Muscle layer of duodenum (tissue), 2 donors: ENCODE measurements around the gene C2CD4C.

Experiments
- H3K27ac ChIP-seq: one replicate; pipeline ENCODE4 v1.7.0; 2013; ENCODE audit warnings: mild to moderate bottlenecking, low read length
- H3K27me3 ChIP-seq: one replicate; pipeline ENCODE4 v1.7.0; 2013; ENCODE audit warnings: low read depth, mild to moderate bottlenecking, control low read depth, low read length
- H3K36me3 ChIP-seq, 2 donors: one replicate each; pipeline ENCODE4 v1.7.0; 2013; ENCODE audit warnings: low read length in 2 of 2, control low read depth in 1 of 2, mild to moderate bottlenecking in 1 of 2; ENCODE audit not compliant: insufficient read depth in 2 of 2, control insufficient read depth in 1 of 2
- H3K4me1 ChIP-seq, 2 donors: one replicate each; pipeline ENCODE4 v1.7.0; 2013; ENCODE audit warnings: low read length in 2 of 2, mild to moderate bottlenecking in 2 of 2, control low read depth in 1 of 2, moderate library complexity in 1 of 2; ENCODE audit not compliant: insufficient read depth in 2 of 2, control insufficient read depth in 1 of 2
- H3K4me3 ChIP-seq, 2 donors: one replicate each; pipeline ENCODE4 v1.7.0; 2013; ENCODE audit warnings: low read length in 2 of 2, low read depth in 1 of 2, mild to moderate bottlenecking in 1 of 2
- H3K9me3 ChIP-seq, 2 donors: one replicate each; pipeline ENCODE4 v1.7.0; 2013; ENCODE audit warnings: low read length in 2 of 2, control low read depth in 1 of 2, mild to moderate bottlenecking in 1 of 2; ENCODE audit not compliant: control insufficient read depth in 1 of 2
- donor health status: healthy.

C2CD4C gene

GRCh38 chr19:374183-374885 lies 34.6 kb downstream of the C2CD4C start:
- H3K36me3 ChIP-seq: no peaks in the 10 kb centered on the region
- no peak overlapping the region for H3K4me3 ChIP-seq
- no peaks in the 10 kb centered on the region for H3K4me1 ChIP-seq
- peaks cover 4% of the 10 kb centered on the region for H3K27me3 ChIP-seq
- no peaks in the 10 kb centered on the region for H3K9me3 ChIP-seq
- H3K27ac ChIP-seq: no peak overlapping the region

- no peak overlapping the region for H3K27ac ChIP-seq
- H3K27me3 ChIP-seq: peaks cover 4% of the 10 kb centered on the region
- no peaks in the 10 kb centered on the region for H3K36me3 ChIP-seq
- no peaks in the 10 kb centered on the region for H3K4me1 ChIP-seq
- H3K4me3 ChIP-seq: no peak overlapping the region
- H3K9me3 ChIP-seq: no peaks in the 10 kb centered on the region
Measured at GRCh38 chr19:373391-374182, 35.4 kb downstream of the C2CD4C start.

DNA sequence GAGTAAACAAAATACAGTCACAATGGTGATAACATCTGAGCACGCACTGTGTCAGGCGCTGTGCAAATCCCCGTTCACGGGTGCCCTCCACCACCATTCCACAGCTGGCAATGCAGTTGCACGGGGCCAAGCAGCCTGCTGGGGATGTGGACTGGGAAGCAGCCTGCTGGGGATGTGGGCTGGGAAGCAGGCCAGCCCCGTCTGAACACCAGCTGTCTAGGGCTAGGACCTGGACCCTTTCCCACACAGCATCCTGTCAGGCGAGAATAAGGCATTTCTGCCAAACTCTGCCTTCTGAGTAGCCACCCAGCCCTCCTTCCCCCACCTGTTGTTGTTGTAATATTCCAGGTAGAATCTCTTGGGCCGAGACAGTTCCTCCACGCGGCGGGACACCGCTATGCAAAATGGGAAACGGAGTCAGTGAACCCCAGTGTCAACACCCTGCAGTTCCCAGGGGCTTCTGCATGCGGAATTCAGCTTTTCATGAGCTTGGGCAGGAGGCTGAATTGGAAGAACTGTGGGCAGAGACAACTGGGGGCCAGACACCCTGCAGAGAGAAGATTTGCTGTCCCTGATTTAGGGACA lies 36.5 kb downstream of the C2CD4C start:
- no peak overlapping the region for H3K4me3 ChIP-seq
- no peaks in the 10 kb centered on the region for H3K36me3 ChIP-seq
- no peaks in the 10 kb centered on the region for H3K4me1 ChIP-seq
- peaks cover 4% of the 10 kb centered on the region for H3K27me3 ChIP-seq
- no peak overlapping the region for H3K27ac ChIP-seq
- no peaks in the 10 kb centered on the region for H3K9me3 ChIP-seq

DNA sequence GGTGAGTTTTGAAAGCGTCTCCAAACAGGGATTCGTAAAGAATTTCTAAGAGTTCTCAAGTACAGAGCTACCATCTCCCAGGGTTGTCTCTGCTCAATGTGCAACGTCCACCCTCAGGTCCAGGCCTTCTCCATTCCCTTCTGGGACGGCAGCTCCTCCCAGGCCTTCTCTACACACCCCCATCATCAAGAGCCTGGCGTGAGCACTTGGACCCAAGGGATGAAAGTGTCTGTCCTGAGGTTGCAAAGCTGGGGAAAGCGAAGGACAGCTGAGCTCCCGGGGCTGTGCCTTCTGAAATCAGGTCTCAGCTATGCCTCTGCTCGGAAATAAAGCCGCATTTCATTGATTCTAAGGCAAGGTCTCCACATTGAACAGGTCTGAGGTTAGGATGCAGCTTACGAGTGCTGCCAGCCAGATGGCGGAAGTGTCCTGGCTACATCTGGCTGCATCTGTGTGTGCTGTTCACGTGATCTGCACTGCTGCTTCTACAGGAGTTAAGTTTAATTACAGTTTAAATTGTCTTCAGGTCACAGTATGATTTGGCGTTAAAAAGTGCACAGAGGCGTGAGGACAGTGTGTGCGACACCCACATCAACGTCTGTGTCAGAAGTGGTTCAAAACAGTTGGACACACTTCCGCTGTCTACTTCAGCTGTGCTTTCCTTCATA lies 37.3 kb downstream of the C2CD4C start:
- no peak overlapping the region for H3K27ac ChIP-seq
- H3K27me3 ChIP-seq: peaks cover 4% of the 10 kb centered on the region
- H3K9me3 ChIP-seq: no peaks in the 10 kb centered on the region
- H3K4me3 ChIP-seq: no peak overlapping the region
- no peaks in the 10 kb centered on the region for H3K36me3 ChIP-seq
- no peaks in the 10 kb centered on the region for H3K4me1 ChIP-seq

DNA sequence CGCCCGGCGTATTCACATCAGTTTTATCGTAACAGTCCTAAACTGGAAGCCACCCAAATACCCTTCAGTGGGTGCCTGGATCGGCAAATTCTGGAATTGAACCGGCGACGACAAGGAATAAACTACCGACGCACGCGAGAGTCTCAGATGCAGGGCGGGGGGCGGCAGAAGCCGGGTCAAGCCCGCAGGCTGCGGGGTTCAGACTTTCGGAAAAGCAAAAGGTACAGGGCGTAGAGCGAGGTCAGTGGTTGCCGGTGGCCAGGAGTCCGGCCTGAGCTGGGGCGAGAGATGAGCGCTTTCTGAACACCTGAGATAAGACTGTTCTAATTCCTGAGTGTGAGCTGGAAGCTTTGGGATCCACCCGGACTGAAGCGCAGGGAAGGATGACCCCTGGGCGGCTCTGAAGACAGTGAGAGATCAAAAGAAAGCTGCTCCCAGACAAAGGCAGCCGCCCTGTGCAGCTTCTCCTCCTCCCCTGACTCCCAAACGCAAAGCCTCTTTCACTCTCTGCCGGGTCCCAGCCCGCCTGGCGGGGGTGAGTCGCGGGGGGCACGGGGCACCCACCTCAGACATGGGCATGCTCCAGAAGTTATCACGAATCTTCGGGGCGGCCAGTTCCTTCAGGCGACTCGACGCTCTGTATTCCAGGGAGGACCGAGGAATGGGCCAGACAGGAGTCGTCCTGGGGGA lies 38.2 kb downstream of the C2CD4C start:
- H3K27me3 ChIP-seq: peaks cover 4% of the 10 kb centered on the region

DNA sequence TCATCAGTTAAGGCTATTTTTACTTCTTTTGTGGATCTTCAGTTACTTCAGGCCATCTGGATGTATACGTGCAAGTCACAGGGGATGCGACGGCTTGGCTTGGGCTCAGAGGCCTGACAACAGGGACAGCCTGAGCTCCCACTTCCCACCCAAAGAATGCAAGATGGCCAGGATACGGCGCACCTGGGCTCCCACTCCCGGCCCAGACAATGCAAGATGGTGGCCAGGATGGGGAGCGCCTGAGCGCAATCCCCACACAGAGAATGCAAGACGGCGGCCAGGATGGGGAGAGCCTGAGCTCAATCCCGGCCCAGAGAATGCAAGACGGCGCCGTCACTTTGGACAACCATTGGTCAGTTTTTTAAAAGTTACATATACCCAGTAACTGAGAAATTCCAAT lies 39.1 kb downstream of the C2CD4C start:
- Histone ChIP-seq H3K27me3 (peaks cover 4% of the 10 kb centered on the region), H3K9me3 (no peaks in the 10 kb centered on the region), H3K36me3 (no peaks in the 10 kb centered on the region), H3K4me1 (no peaks in the 10 kb centered on the region), H3K27ac (no peak overlapping the region), H3K4me3 (no peak overlapping the region)

More for the DNA sequence above, 38.2 kb downstream of the C2CD4C start:
- Histone ChIP-seq H3K4me1 (no peaks in the 10 kb centered on the region), H3K27ac (no peak overlapping the region), H3K9me3 (no peaks in the 10 kb centered on the region), H3K36me3 (no peaks in the 10 kb centered on the region), H3K4me3 (no peak overlapping the region)

GRCh38 chr19:369256-369655 lies 39.7 kb downstream of the C2CD4C start:
- H3K27ac ChIP-seq: no peak overlapping the region
- H3K4me1 ChIP-seq: no peaks in the 10 kb centered on the region
- H3K9me3 ChIP-seq: no peaks in the 10 kb centered on the region
- peaks cover 4% of the 10 kb centered on the region for H3K27me3 ChIP-seq
- H3K4me3 ChIP-seq: no peak overlapping the region
- H3K36me3 ChIP-seq: no peaks in the 10 kb centered on the region

DNA sequence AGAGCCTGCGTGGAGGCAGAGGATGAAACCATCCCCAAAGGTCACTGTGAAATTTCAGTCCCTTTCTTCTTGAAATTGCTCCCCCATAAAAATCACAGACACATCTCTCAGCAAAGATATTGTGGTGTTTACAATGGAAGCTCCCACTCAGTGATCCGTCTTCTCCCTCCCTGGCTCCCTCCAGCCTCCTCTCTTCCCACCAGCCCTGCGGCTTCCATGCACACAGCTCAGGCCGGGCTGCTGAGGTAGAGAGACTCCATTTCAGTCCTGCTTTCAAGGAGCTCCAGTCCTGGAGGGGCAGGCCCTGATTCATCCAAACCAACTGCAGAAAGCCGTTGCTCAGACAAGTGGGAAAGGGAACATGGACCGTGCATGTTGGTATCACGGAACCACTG lies 40.3 kb downstream of the C2CD4C start:
- no peaks in the 10 kb centered on the region for H3K36me3 ChIP-seq
- no peak overlapping the region for H3K4me3 ChIP-seq
- no peak overlapping the region for H3K27ac ChIP-seq
- no peaks in the 10 kb centered on the region for H3K4me1 ChIP-seq
- no peaks in the 10 kb centered on the region for H3K9me3 ChIP-seq
- peaks cover 2% of the 10 kb centered on the region for H3K27me3 ChIP-seq

- H3K27ac ChIP-seq: no peak overlapping the region
- no peaks in the 10 kb centered on the region for H3K27me3 ChIP-seq
- H3K4me1 ChIP-seq: no peaks in the 10 kb centered on the region
- H3K4me3 ChIP-seq: no peak overlapping the region
- H3K36me3 ChIP-seq: no peaks in the 10 kb centered on the region
- H3K9me3 ChIP-seq: no peaks in the 10 kb centered on the region
Measured at GRCh38 chr19:367963-368629, 40.9 kb downstream of the C2CD4C start.

DNA sequence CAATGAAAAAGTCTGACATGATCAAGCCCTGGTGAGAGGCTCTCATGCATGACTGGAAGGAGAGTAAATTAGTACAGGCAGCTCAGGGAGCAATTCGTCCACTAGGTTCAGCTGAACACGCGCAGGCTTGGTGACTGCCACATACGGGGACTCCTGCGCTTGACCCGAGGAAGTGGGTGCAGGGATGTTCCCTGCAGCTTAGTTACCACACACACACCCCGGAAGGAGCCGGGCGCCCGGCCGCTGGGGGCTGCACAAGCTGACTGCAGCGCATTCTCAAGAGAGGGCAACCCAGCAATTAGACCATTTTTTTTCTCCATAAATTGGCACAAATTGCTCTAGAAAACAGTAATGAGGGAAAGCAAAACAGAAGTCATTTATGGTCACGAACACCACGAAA lies 41.4 kb downstream of the C2CD4C start:
- no peak overlapping the region for H3K27ac ChIP-seq
- no peaks in the 10 kb centered on the region for H3K27me3 ChIP-seq
- H3K36me3 ChIP-seq: no peaks in the 10 kb centered on the region
- H3K4me1 ChIP-seq: no peaks in the 10 kb centered on the region
- no peaks in the 10 kb centered on the region for H3K9me3 ChIP-seq
- H3K4me3 ChIP-seq: no peak overlapping the region
